H9 (cell line): Measurements from ENCODE around the gene MCM7. TPM values are rescaled to one million over a fixed set of nuclear protein-coding genes. Genes with fewer than 3 reads are reported as not detected.

ENCODE experiments used
- DNase-seq: peaks from one replicate; pipeline ENCODE4 v3.0.0-alpha.2; 2017
- H2AFZ ChIP-seq: one replicate; pipeline ENCODE4 v1.6.1; 2013; ENCODE audit warnings: mild to moderate bottlenecking, low read length, control low read depth, moderate library complexity
- H2AK5ac ChIP-seq: 2 replicates; pipeline ENCODE4 v1.6.1; 2013; ENCODE audit warnings: low read length, control low read depth, mixed read lengths; ENCODE audit not compliant: insufficient read length
- H2BK120ac ChIP-seq: one replicate; pipeline ENCODE4 v1.6.1; 2013; ENCODE audit warnings: low read depth, mild to moderate bottlenecking, low read length, control low read depth, inconsistent platforms; ENCODE audit not compliant: poor library complexity, severe bottlenecking
- H2BK12ac ChIP-seq: 2 replicates; pipeline ENCODE4 v1.6.1; 2013; ENCODE audit warnings: low read length, control low read depth, mixed read lengths, low read depth; ENCODE audit not compliant: insufficient read length
- H2BK15ac ChIP-seq: 2 replicates; pipeline ENCODE4 v1.6.1; 2013; ENCODE audit warnings: low read depth, low read length, control low read depth
- H2BK20ac ChIP-seq: one replicate; pipeline ENCODE4 v1.6.1; 2013; ENCODE audit warnings: low read depth, mild to moderate bottlenecking, low read length, control low read depth, inconsistent platforms; ENCODE audit not compliant: poor library complexity, severe bottlenecking
- H2BK5ac ChIP-seq: 2 replicates; pipeline ENCODE4 v1.6.1; 2013; ENCODE audit warnings: low read length, control low read depth, mixed read lengths; ENCODE audit not compliant: insufficient read length
- H3K14ac ChIP-seq: 2 replicates; pipeline ENCODE4 v1.6.1; 2013; ENCODE audit warnings: low read length, control low read depth; ENCODE audit not compliant: insufficient read depth
- H3K18ac ChIP-seq: 2 replicates; pipeline ENCODE4 v1.6.1; 2013; ENCODE audit warnings: low read depth, mild to moderate bottlenecking, mixed read lengths, low read length, control low read depth; ENCODE audit not compliant: insufficient read length
- H3K23ac ChIP-seq: 2 replicates; pipeline ENCODE4 v1.6.1; 2013; ENCODE audit warnings: low read length, control low read depth, mixed read lengths, low read depth; ENCODE audit not compliant: insufficient read length
- H3K23me2 ChIP-seq: 2 replicates; pipeline ENCODE4 v1.6.1; 2013; ENCODE audit warnings: low read depth, mild to moderate bottlenecking, mixed read lengths, low read length, control low read depth; ENCODE audit not compliant: insufficient read length, poor library complexity, severe bottlenecking
- H3K27ac ChIP-seq: 2 replicates; pipeline ENCODE4 v1.5.1; 2013; ENCODE audit warnings: low read length, control low read depth, mixed read lengths, low read depth; ENCODE audit not compliant: insufficient read length
- H3K27me3 ChIP-seq: 2 replicates; pipeline ENCODE4 v1.6.1; 2013; ENCODE audit warnings: low read length, control low read depth, inconsistent platforms; ENCODE audit not compliant: insufficient read depth
- H3K4ac ChIP-seq: 2 replicates; pipeline ENCODE4 v1.6.1; 2013; ENCODE audit warnings: low read depth, mild to moderate bottlenecking, control low read depth, inconsistent platforms, low read length, moderate library complexity
- H3K4me1 ChIP-seq: 2 replicates; pipeline ENCODE4 v1.6.1; 2013; ENCODE audit warnings: low read length, control low read depth, inconsistent platforms; ENCODE audit not compliant: insufficient read depth
- H3K4me2 ChIP-seq: 2 replicates; pipeline ENCODE4 v1.6.1; 2013; ENCODE audit warnings: low read length, control low read depth, mixed read lengths; ENCODE audit not compliant: insufficient read length, insufficient read depth
- H3K56ac ChIP-seq: 2 replicates; pipeline ENCODE4 v1.6.1; 2013; ENCODE audit warnings: low read depth, mild to moderate bottlenecking, mixed read lengths, low read length, control low read depth; ENCODE audit not compliant: insufficient read length
- H3K79me1 ChIP-seq: 2 replicates; pipeline ENCODE4 v1.6.1; 2013; ENCODE audit warnings: low read depth, mild to moderate bottlenecking, moderate library complexity, low read length, control low read depth, inconsistent platforms; ENCODE audit not compliant: insufficient read depth, poor library complexity, severe bottlenecking
- H3K79me2 ChIP-seq: 2 replicates; pipeline ENCODE4 v1.6.1; 2013; ENCODE audit warnings: low read length, control low read depth, inconsistent platforms; ENCODE audit not compliant: insufficient read depth
- H3K9ac ChIP-seq: 2 replicates; pipeline ENCODE4 v1.6.1; 2013; ENCODE audit warnings: low read length, control low read depth, mixed read lengths; ENCODE audit not compliant: insufficient read length; ENCODE audit errors: extremely low read depth
- H3K9me3 ChIP-seq: one replicate; pipeline ENCODE4 v1.6.1; 2013; ENCODE audit warnings: low read depth, low read length, inconsistent platforms; ENCODE audit not compliant: control insufficient read depth
- H3T11ph ChIP-seq: one replicate; pipeline ENCODE4 v1.6.1; 2013; ENCODE audit warnings: mild to moderate bottlenecking, low read length, control low read depth, inconsistent platforms
- H4K20me1 ChIP-seq: one replicate; pipeline ENCODE4 v1.6.1; 2013; ENCODE audit not compliant: control insufficient read depth, insufficient read length, insufficient read depth
- H4K5ac ChIP-seq: 2 replicates; pipeline ENCODE4 v1.6.1; 2013; ENCODE audit warnings: low read depth, mild to moderate bottlenecking, mixed read lengths, low read length, control low read depth; ENCODE audit not compliant: insufficient read length
- H4K8ac ChIP-seq: replicated peaks from 2 replicates; pipeline ENCODE4 v1.6.1; 2013; ENCODE audit warnings: low read length, control low read depth, mixed read lengths, low read depth; ENCODE audit not compliant: insufficient read length
- H4K91ac ChIP-seq: 2 replicates; pipeline ENCODE4 v1.6.1; 2013; ENCODE audit warnings: low read depth, mild to moderate bottlenecking, moderate library complexity, mixed read lengths, low read length, control low read depth; ENCODE audit not compliant: insufficient read length
- H3K27ac Mint-ChIP-seq, 3 experiments: 2 replicates in 2 of 3; 3 replicates in 1 of 3; pipeline ENCODE4 v1.8.0; 2020 to 2021; ENCODE audit warnings: mixed read lengths in 3 of 3, mild to moderate bottlenecking in 1 of 3, moderate library complexity in 1 of 3
- H3K27me3 Mint-ChIP-seq: 2 replicates; pipeline ENCODE4 v1.8.0; 2021; ENCODE audit warnings: low read depth, mild to moderate bottlenecking, moderate library complexity, mixed read lengths
- H3K36me3 Mint-ChIP-seq, 3 experiments: 2 replicates in 2 of 3; 3 replicates in 1 of 3; pipeline ENCODE4 v1.8.0; 2020 to 2021; ENCODE audit warnings: low read depth in 3 of 3, mixed read lengths in 3 of 3; ENCODE audit not compliant: insufficient read depth in 1 of 3
- H3K4me1 Mint-ChIP-seq, 2 experiments: 2 replicates each; pipeline ENCODE4 v1.8.0; 2020; ENCODE audit warnings: mixed read lengths in 2 of 2
- H3K4me3 Mint-ChIP-seq, 2 experiments: 2 replicates in 1 of 2; 3 replicates in 1 of 2; pipeline ENCODE4 v1.8.0; 2020 to 2021; ENCODE audit warnings: mild to moderate bottlenecking in 2 of 2, mixed read lengths in 2 of 2, moderate library complexity in 1 of 2
- H3K9me3 Mint-ChIP-seq, 2 experiments: 2 replicates in 1 of 2; 3 replicates in 1 of 2; pipeline ENCODE4 v1.8.0; 2020; ENCODE audit warnings: mild to moderate bottlenecking in 2 of 2, mixed read lengths in 2 of 2, moderate library complexity in 1 of 2
- CTCF ChIP-seq: fragments of 200-600 bp; sonication (generic); conservative IDR thresholded peaks from 3 replicates; pipeline ENCODE4 v1.8.0; 2021; ENCODE audit warnings: antibody characterized with exemption, mild to moderate bottlenecking
- WGBS: extraction: QIAGEN DNeasy Blood & Tissue Kit; methylation state at CpG from one replicate; pipeline ENCODE4 v1.1.7; 2013; ENCODE audit warnings: missing lambda C conversion rate, low lambda C conversion rate, mixed read lengths; ENCODE audit not compliant: insufficient read length; ENCODE audit errors: extremely low coverage; 5-methylcytosine and 5-hydroxymethylcytosine counted together
- total RNA-seq: library from RNA; stranded (reverse); gene quantifications from 2 replicates; pipeline ENCODE4 v1.2.1, GENCODE V29; 2021

Gene MCM7
- total RNA-seq, 1 experiment from 2014 or later, result 390 TPM

- Histone ChIP-seq H3K4me1 (no peaks in the 10 kb centered on the region), H3K14ac (no peak overlapping the region; the same call in 1 of the 2 replicates), H3K9me3 (no peaks in the 10 kb centered on the region), H2BK12ac (no peak overlapping the region), H3K79me1 (no peaks in the 10 kb centered on the region), H4K5ac (no peak overlapping the region), H3K4me2 (no peak overlapping the region), H2BK20ac (no peak overlapping the region), H3K27ac (no peak overlapping the region), H3K79me2 (no peaks in the 10 kb centered on the region), H3T11ph (no peak overlapping the region), H2AK5ac (no peak overlapping the region), H2BK120ac (no peak overlapping the region), H3K4ac (no peak overlapping the region), H4K8ac (no peak overlapping the region), H3K56ac (no peak overlapping the region), H2BK15ac (no peak overlapping the region), H4K91ac (no peak overlapping the region), H3K27me3 (no peaks in the 10 kb centered on the region), H2BK5ac (no peak overlapping the region), H3K18ac (no peak overlapping the region), H3K9ac (no peak overlapping the region), H4K20me1 (no peaks in the 10 kb centered on the region), H3K23ac (no peak overlapping the region), H3K23me2 (peaks cover 13% of the 10 kb centered on the region), H2AFZ (no peak overlapping the region)
- no peak overlapping the region; a peak in 1 of 5 replicates for H3K4me3 Mint-ChIP-seq
- H3K27ac Mint-ChIP-seq, result peak overlapping the region in 1 of 3 experiments; percentile 85; a peak in 2 of 7 replicates
- TF ChIP-seq CTCF, result no peak
- peaks cover 12 to 21% of the 10 kb centered on the region in 2 experiments for H3K4me1 Mint-ChIP-seq
- H3K36me3 Mint-ChIP-seq, result peaks cover 6 to 14% (median 9%) of the 10 kb centered on the region in 3 experiments; a peak in 4 of 7 replicates
- no peak for DNase-seq
- no peaks in the 10 kb centered on the region for H3K9me3 Mint-ChIP-seq
- WGBS, result no CpG with 5 or more reads among the region's 13 CpGs
- no peaks in the 10 kb centered on the region; the same call in 1 of the 2 replicates for H3K27me3 Mint-ChIP-seq
These were observed 20.9 kb upstream of the MCM7 start for GRCh38 chr7:100122067-100122466.
